Measurements from ENCODE around the gene FOXK1. TPM values are rescaled to one million over a fixed set of nuclear protein-coding genes. Genes with fewer than 3 reads are reported as not detected.

Gene FOXK1
- total and polyA plus RNA-seq, 9 of the 15 experiments (the other 6 are each of a cell fraction or from before 2014, with no cell fraction given): 0.32 to 45.5 (median 8.1) TPM

- no peak for TF ChIP-seq ZNF431 (CRISPR knock-in tag; IDR thresholded peaks at IDR 0.05)
- no peak for TF ChIP-seq SNIP1 (IDR thresholded peaks at IDR 0.05; ENCODE audit: low read depth)
- no peak for TF ChIP-seq HMGN3 (IDR thresholded peaks at IDR 0.05; ENCODE audit: borderline replicate concordance, extremely low read depth, insufficient read length, low read depth, low read length)
- TF ChIP-seq ZNF408 (CRISPR knock-in tag; IDR thresholded peaks at IDR 0.05; ENCODE audit: low read depth): no peak
- TF ChIP-seq LEF1 (IDR thresholded peaks at IDR 0.05): no peak
- TF ChIP-seq HDAC3 (IDR thresholded peaks at IDR 0.05; ENCODE audit: borderline replicate concordance, partially characterized antibody): no peak
- no peak for TF ChIP-seq SIN3A (IDR thresholded peaks at IDR 0.05; ENCODE audit: borderline replicate concordance in 2 of 2, control insufficient read depth in 1 of 2, low read depth in 2 of 2, low read length in 2 of 2)
- no peak for TF ChIP-seq ARID3B (CRISPR knock-in tag; IDR thresholded peaks at IDR 0.05; ENCODE audit: borderline replicate concordance)
- TF ChIP-seq TAF7 (tag; IDR thresholded peaks at IDR 0.05): no peak
- no peak for TF ChIP-seq E2F8 (IDR thresholded peaks at IDR 0.05; ENCODE audit: low read depth, partially characterized antibody)
- TF ChIP-seq TRIM24 (IDR thresholded peaks at IDR 0.05): no peak
- TF ChIP-seq CGGBP1 (CRISPR knock-in tag; IDR thresholded peaks at IDR 0.05): no peak
Measured at GRCh38 chr7:4769761-4770160, 87.7 kb downstream of the FOXK1 start (continued).

All from K562 (cell line).